ENCODE data around the gene KIR3DL3. TPM values are rescaled to one million over a fixed set of nuclear protein-coding genes. Genes with fewer than 3 reads are reported as not detected.

The KIR3DL3 gene
- polyA plus RNA-seq, 2 of the 4 experiments (the other 2 are of a cell fraction), result not detected

GRCh38 chr19:54724644-54725043 is 402 bp downstream of the KIR3DL3 start (continued):
- TF ChIP-seq, protein P1, sequence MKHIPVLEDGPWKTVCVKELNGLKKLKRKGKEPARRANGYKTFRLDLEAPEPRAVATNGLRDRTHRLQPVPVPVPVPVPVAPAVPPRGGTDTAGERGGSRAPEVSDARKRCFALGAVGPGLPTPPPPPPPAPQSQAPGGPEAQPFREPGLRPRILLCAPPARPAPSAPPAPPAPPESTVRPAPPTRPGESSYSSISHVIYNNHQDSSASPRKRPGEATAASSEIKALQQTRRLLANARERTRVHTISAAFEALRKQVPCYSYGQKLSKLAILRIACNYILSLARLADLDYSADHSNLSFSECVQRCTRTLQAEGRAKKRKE (CRISPR knock-in tag; IDR thresholded peaks at IDR 0.05; ENCODE audit: low read depth), result no peak
- no peak for TF ChIP-seq EHF (CRISPR knock-in tag; IDR thresholded peaks at IDR 0.05)
- TF ChIP-seq TFCP2L1 (CRISPR knock-in tag; IDR thresholded peaks at IDR 0.05), result no peak
- no peak for TF ChIP-seq BCL3 (IDR thresholded peaks at IDR 0.05)
- TF ChIP-seq FOSB (CRISPR knock-in tag; IDR thresholded peaks at IDR 0.05), result no peak
- no peak for TF ChIP-seq CEBPB (IDR thresholded peaks at IDR 0.05)
- no peak for TF ChIP-seq PHF8 (IDR thresholded peaks at IDR 0.05; ENCODE audit: borderline replicate concordance, low read depth)
- no peak for TF ChIP-seq SMC3 (IDR thresholded peaks at IDR 0.05)

DNA sequence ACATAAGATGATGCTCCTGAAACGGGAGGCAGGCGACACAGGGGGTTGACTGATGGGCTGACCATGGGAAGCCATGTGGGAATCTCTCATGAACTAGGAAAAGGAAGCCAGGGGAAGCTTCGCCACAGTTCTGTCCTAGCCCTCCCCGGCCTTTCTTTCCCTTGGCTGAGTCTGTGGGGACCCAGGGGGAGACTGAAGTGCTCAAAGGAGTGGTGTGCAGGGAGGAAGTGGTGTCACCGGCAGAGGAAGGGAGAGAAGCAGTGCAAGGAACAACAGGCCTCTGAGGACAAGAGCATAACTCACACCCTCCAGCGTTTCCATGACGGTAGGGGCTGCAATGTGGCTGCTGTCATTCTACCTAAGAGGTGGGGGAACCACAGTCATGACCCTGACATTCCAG is 1.1 kb downstream of the KIR3DL3 start:
- 29% methylated on average over 7 of the region's 7 CpGs for WGBS (ENCODE audit: missing lambda C conversion rate)
- TF ChIP-seq, protein P2, sequence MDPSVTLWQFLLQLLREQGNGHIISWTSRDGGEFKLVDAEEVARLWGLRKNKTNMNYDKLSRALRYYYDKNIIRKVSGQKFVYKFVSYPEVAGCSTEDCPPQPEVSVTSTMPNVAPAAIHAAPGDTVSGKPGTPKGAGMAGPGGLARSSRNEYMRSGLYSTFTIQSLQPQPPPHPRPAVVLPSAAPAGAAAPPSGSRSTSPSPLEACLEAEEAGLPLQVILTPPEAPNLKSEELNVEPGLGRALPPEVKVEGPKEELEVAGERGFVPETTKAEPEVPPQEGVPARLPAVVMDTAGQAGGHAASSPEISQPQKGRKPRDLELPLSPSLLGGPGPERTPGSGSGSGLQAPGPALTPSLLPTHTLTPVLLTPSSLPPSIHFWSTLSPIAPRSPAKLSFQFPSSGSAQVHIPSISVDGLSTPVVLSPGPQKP (IDR thresholded peaks at IDR 0.05; ENCODE audit: low read depth, low read length), result no peak
- TF ChIP-seq CBX8 (IDR thresholded peaks at IDR 0.05) (no peak), CEBPB (IDR thresholded peaks at IDR 0.05) (no peak), GATA3 (IDR thresholded peaks at IDR 0.05; ENCODE audit: borderline replicate concordance) (no peak), FOSB (CRISPR knock-in tag; IDR thresholded peaks at IDR 0.05) (no peak), RCOR1 (IDR thresholded peaks at IDR 0.05; ENCODE audit: low read depth, low read length) (no peak), NFE2L2 (conservative IDR thresholded peaks at IDR 0.05; ENCODE audit: low read length) (no peak), MAFK (IDR thresholded peaks at IDR 0.05; ENCODE audit: partially characterized antibody) (no peak), BHLHE40 (IDR thresholded peaks at IDR 0.05; ENCODE audit: low read depth, low read length) (no peak), EHMT2 (IDR thresholded peaks at IDR 0.05; ENCODE audit: low read depth) (no peak), MAZ (IDR thresholded peaks at IDR 0.05; ENCODE audit: borderline replicate concordance, low read depth, low read length) (no peak), JUNB (IDR thresholded peaks at IDR 0.05) (no peak), HDAC2 (IDR thresholded peaks at IDR 0.05) (no peak), HOXA7 (CRISPR knock-in tag; IDR thresholded peaks at IDR 0.05) (no peak)
- ChIA-PET POLR2A (no interaction called here), CTCF (no interaction called here)
- Histone ChIP-seq H3K4me2 (no peak overlapping the region), H3K27ac (no peak overlapping the region), H3K4me1 (no peaks in the 10 kb centered on the region), H3K4me3 (no peak overlapping the region), H3K9me3 (peaks cover 20% of the 10 kb centered on the region; the same call in 2 of the 3 replicates)
- ATAC-seq (no peak), FAIRE-seq (no peak), DNase-seq (ENCODE audit: low read depth in 1 of 2, low spot score in 1 of 2) (no peak)

DNA sequence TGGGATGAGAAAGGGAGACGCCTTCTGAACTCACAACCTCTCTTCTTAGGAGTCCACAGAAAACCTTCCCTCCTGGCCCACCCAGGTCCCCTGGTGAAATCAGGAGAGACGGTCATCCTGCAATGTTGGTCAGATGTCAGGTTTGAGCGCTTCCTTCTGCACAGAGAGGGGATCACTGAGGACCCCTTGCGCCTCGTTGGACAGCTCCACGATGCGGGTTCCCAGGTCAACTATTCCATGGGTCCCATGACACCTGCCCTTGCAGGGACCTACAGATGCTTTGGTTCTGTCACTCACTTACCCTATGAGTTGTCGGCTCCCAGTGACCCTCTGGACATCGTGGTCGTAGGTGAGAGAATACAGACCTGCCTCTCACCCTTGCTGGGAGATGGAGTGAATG is 3.3 kb downstream of the KIR3DL3 start:
- no peak for TF ChIP-seq MAFK (IDR thresholded peaks at IDR 0.05; ENCODE audit: partially characterized antibody)
- no peak for TF ChIP-seq HOXB13 (CRISPR knock-in tag; IDR thresholded peaks at IDR 0.05; ENCODE audit: low read depth)
- TF ChIP-seq, protein P3, sequence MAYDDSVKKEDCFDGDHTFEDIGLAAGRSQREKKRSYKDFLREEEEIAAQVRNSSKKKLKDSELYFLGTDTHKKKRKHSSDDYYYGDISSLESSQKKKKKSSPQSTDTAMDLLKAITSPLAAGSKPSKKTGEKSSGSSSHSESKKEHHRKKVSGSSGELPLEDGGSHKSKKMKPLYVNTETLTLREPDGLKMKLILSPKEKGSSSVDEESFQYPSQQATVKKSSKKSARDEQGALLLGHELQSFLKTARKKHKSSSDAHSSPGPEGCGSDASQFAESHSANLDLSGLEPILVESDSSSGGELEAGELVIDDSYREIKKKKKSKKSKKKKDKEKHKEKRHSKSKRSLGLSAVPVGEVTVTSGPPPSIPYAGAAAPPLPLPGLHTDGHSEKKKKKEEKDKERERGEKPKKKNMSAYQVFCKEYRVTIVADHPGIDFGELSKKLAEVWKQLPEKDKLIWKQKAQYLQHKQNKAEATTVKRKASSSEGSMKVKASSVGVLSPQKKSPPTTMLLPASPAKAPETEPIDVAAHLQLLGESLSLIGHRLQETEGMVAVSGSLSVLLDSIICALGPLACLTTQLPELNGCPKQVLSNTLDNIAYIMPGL (CRISPR knock-in tag; IDR thresholded peaks at IDR 0.05; ENCODE audit: borderline replicate concordance), result no peak
- TF ChIP-seq BCL3 (IDR thresholded peaks at IDR 0.05), result no peak
- no peak for TF ChIP-seq ZNF302 (CRISPR knock-in tag; IDR thresholded peaks at IDR 0.05)
- TF ChIP-seq, protein P4, sequence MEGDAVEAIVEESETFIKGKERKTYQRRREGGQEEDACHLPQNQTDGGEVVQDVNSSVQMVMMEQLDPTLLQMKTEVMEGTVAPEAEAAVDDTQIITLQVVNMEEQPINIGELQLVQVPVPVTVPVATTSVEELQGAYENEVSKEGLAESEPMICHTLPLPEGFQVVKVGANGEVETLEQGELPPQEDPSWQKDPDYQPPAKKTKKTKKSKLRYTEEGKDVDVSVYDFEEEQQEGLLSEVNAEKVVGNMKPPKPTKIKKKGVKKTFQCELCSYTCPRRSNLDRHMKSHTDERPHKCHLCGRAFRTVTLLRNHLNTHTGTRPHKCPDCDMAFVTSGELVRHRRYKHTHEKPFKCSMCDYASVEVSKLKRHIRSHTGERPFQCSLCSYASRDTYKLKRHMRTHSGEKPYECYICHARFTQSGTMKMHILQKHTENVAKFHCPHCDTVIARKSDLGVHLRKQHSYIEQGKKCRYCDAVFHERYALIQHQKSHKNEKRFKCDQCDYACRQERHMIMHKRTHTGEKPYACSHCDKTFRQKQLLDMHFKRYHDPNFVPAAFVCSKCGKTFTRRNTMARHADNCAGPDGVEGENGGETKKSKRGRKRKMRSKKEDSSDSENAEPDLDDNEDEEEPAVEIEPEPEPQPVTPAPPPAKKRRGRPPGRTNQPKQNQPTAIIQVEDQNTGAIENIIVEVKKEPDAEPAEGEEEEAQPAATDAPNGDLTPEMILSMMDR (IDR thresholded peaks at IDR 0.05), result no peak
- TF ChIP-seq NPAS2 (CRISPR knock-in tag; IDR thresholded peaks at IDR 0.05; ENCODE audit: borderline replicate concordance), result no peak
- DNase-seq (ENCODE audit: low read depth in 1 of 2, low spot score in 1 of 2) (no peak), FAIRE-seq (no peak), ATAC-seq (no peak)
- Histone ChIP-seq H3K9me3 (peaks cover 8% of the 10 kb centered on the region; the same call in 2 of the 3 replicates), H3K4me1 (no peaks in the 10 kb centered on the region), H3K27ac (no peak overlapping the region), H3K4me3 (no peak overlapping the region), H3K4me2 (no peak overlapping the region)
- ChIA-PET POLR2A (no interaction called here), CTCF (no interaction called here)
- WGBS (ENCODE audit: missing lambda C conversion rate), result 7% methylated on average over 9 of the region's 10 CpGs
